HEK293 (cell line): Measurements from ENCODE around the gene RNF31.

Experiments used
- CTCF ChIP-seq: fragments of 450-650 bp; formaldehyde crosslinking; IDR thresholded peaks from 2 replicates; pipeline ENCODE4 v1.5.1; 2016; ENCODE audit warnings: missing biosample characterization, missing genetic modification characterization
- REST ChIP-seq: fragments of 450-650 bp; formaldehyde crosslinking; IDR thresholded peaks from 2 replicates; pipeline ENCODE4 v1.5.1; 2016; ENCODE audit warnings: missing biosample characterization, missing genetic modification characterization
- SETDB1 ChIP-seq: IDR thresholded peaks from one replicate; pipeline ENCODE4 v1.6.1; 2017; ENCODE audit warnings: mild to moderate bottlenecking, low read length, moderate library complexity, mixed read lengths; ENCODE audit not compliant: insufficient read length
- TCF7L2 ChIP-seq: IDR thresholded peaks from 2 replicates; pipeline ENCODE4 v1.6.1; 2011; ENCODE audit warnings: low read depth, mild to moderate bottlenecking, inconsistent platforms, low read length, moderate library complexity, borderline replicate concordance
- ZBTB8A ChIP-seq: fragments of 450-650 bp; formaldehyde crosslinking; IDR thresholded peaks from 2 replicates; pipeline ENCODE4 v1.5.1; 2016; ENCODE audit warnings: missing biosample characterization, missing genetic modification characterization
- ZEB2 ChIP-seq: fragments of 450-650 bp; formaldehyde crosslinking; IDR thresholded peaks from 2 replicates; pipeline ENCODE4 v1.5.1; 2016; ENCODE audit warnings: missing biosample characterization, missing genetic modification characterization
- ZNF175 ChIP-seq: fragments of 450-650 bp; formaldehyde crosslinking; IDR thresholded peaks from 2 replicates; pipeline ENCODE4 v1.5.1; 2016; ENCODE audit warnings: missing biosample characterization, missing genetic modification characterization
- ZNF18 ChIP-seq: fragments of 450-650 bp; formaldehyde crosslinking; IDR thresholded peaks from 2 replicates; pipeline ENCODE4 v1.5.1; 2016; ENCODE audit warnings: missing biosample characterization, missing genetic modification characterization
- ZNF274 ChIP-seq, 2 experiments: fragments of 200-500 bp in 1 of 2; fragments of 450-650 bp in 1 of 2; sonication (Bioruptor generic) in 1 of 2; formaldehyde crosslinking in 1 of 2; IDR thresholded peaks; 2 replicates each; pipeline versions ENCODE4 v1.5.1 to v1.6.1; 2014 to 2016; ENCODE audit warnings: borderline replicate concordance in 1 of 2, inconsistent platforms in 1 of 2, low read length in 1 of 2, missing biosample characterization in 1 of 2, missing genetic modification characterization in 1 of 2

- TF ChIP-seq SETDB1: no peak
- no peak for TF ChIP-seq TCF7L2
- no peak for TF ChIP-seq CTCF (tag by site-specific recombination)
- no peak for TF ChIP-seq ZEB2 (tag by site-specific recombination)
- no peak for TF ChIP-seq REST
- TF ChIP-seq ZBTB8A (tag by site-specific recombination): no peak
- TF ChIP-seq ZNF18 (tag by site-specific recombination): no peak
- TF ChIP-seq ZNF175 (tag by site-specific recombination): no peak
- TF ChIP-seq ZNF274 (IDR thresholded peaks at IDR 0.05; ENCODE audit: low read length): no peak
- no peak for TF ChIP-seq ZNF274 (tag by site-specific recombination; IDR thresholded peaks at IDR 0.05; ENCODE audit: borderline replicate concordance)
Measured at GRCh38 chr14:24179294-24179960, 32.1 kb downstream of the RNF31 start.
